ENCODE data around the gene TRPM7.

DNA sequence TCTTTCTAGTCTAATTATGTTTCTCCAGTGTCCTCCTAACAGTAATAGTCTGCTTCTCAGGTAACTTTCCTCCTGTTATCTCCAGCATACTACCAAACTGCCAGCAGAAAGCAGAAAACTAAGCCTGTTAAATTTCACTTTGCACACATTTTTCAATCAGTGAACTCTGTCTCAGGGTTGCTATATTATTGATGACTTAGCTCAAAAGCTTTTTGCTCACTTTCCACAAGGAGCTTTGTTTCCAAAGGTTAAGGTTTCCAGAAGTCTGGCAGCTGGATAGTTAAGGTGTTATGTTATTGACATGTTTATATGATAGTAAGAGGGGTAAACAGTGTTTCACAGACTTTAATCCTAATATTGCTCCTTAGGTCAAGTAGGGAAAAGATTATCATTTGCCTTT is 5.1 kb downstream of the TRPM7 start:
- TF ChIP-seq TAF1 (IDR thresholded peaks at IDR 0.05; ENCODE audit: low read depth, low read length): no peak
- TF ChIP-seq POLR2A (IDR thresholded peaks at IDR 0.05; ENCODE audit: low read depth, low read length): no peak
- TF ChIP-seq POU2F2 (IDR thresholded peaks at IDR 0.05; ENCODE audit: low read depth, low read length): no peak

All from GM12891 (cell line).